ENCODE measurements around the gene ACE2. TPM values are rescaled to one million over a fixed set of nuclear protein-coding genes. Genes with fewer than 3 reads are reported as not detected.

Gene ACE2
- total RNA-seq, 2 experiments from 2014 or later = not detected

DNA sequence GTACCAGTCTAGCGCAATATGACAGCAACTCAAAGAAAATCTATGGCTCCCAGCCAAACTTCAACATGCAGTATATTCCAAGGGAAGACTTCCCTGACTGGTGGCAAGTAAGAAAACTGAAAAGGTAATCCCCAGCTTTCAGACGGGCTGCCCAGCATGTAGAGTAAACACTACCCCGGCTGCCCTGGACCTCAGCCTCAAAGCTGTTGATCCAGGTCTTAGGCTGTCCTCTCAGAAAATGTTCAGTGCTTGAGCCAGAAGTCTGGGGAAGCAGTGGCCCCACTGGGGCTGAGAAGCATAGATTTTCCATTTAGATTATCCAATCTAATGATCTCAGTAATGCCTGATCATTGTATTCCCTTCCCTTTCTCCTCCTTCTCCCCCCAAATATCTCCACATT is 78.3 kb downstream of the ACE2 start:
- Mint-ChIP-seq H3K9me3 (no peaks in the 10 kb centered on the region), H3K4me1 (no peaks in the 10 kb centered on the region), H3K36me3 (ENCODE audit: low read depth) (no peaks in the 10 kb centered on the region), H3K27ac (no peak overlapping the region), H3K4me3 (no peak overlapping the region), H3K27me3 (peaks cover 4% of the 10 kb centered on the region)
- CTCF ChIA-PET = no interaction called here
- DNase-seq = no peak
- POLR2A ChIA-PET = no interaction called here

DNA sequence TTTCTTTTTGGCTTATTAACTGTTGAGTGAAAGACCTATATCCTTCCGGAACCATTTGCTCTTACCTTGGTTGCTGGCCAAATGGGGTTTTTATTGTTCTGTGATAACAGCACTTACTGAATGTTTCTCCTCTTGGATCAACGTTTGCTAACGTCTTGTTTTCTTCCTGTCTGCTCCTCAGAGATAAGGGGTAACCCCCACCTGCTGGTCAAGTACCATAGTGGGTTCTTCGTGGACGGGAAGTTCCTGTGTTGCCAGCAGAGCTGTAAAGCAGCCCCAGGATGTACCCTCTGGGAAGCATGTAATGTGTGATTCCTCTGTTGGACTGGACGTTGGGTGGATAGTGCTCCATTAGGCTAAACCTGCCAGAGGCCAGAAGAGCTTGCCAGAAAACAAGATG is 84.8 kb downstream of the ACE2 start:
- no peaks in the 10 kb centered on the region for H3K36me3 Mint-ChIP-seq (ENCODE audit: low read depth)
- no peak for DNase-seq
- H3K27me3 Mint-ChIP-seq = no peaks in the 10 kb centered on the region
- H3K27ac Mint-ChIP-seq = no peak overlapping the region
- H3K9me3 Mint-ChIP-seq = no peaks in the 10 kb centered on the region
- ChIA-PET CTCF (no interaction called here), POLR2A (no interaction called here)
- no peak overlapping the region for H3K4me3 Mint-ChIP-seq
- no peaks in the 10 kb centered on the region for H3K4me1 Mint-ChIP-seq

DNA sequence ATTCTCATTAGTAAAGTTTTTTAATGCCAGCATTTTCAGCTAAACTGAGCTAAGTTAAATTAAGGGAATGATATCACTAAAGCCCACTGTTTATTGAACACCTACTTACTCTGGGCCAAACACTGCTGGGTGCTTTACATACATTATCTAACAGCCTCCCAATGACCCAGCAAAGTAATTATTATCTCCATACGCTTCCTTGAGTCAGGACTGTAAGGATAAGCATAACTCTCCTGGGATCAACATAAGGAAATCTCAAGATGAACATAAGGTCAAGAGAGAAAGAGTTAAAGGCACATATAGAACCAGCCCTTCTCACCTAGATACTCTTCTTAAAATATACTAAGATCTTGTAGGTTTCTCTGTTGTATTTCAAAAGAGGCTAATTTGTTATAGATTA is 86.5 kb downstream of the ACE2 start:
- Mint-ChIP-seq H3K4me3 (no peak overlapping the region), H3K27ac (no peak overlapping the region), H3K4me1 (no peaks in the 10 kb centered on the region), H3K9me3 (no peaks in the 10 kb centered on the region), H3K27me3 (peaks cover 4% of the 10 kb centered on the region), H3K36me3 (ENCODE audit: low read depth) (no peaks in the 10 kb centered on the region)
- ChIA-PET POLR2A (no interaction called here), CTCF (no interaction called here)
- DNase-seq = no peak

DNA sequence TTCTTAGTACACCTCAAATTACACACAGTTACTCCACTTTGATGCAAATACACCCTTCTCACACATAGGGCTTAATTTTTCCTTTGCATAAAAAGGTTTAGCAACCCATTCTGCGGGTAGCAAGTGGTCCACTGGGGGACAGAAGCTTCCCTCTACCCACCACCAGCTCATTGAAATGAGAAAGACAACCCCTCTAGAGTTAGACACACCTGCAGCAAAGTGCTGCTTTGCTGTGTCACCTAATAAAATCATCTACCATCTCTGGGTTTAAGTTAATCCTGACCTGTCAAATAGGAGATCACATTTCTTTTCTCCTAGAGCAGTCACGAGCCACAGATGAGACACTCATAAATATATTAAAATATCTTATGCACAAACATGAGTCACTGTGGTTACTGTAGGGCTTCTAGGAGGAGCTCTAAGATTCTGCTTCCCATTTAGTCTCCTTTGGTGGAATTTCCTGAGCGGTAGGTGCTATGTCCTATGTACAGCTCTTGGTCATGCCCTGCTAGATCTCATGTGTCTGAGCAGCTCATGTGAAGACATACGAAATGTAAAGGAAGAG is 88.3 kb downstream of the ACE2 start:
- H3K36me3 Mint-ChIP-seq (ENCODE audit: low read depth) = no peaks in the 10 kb centered on the region
- H3K27me3 Mint-ChIP-seq = peaks cover 4% of the 10 kb centered on the region
- POLR2A ChIA-PET = no interaction called here
- H3K9me3 Mint-ChIP-seq = no peaks in the 10 kb centered on the region
- no peaks in the 10 kb centered on the region for H3K4me1 Mint-ChIP-seq
- no peak overlapping the region for H3K4me3 Mint-ChIP-seq
- CTCF ChIA-PET = interaction anchor here (0.5 kb wide), 1 partner anchor 201 kb away, joined by 5 read pairs; no protein-coding TSS in a partner anchor
- DNase-seq = no peak
- H3K27ac Mint-ChIP-seq = no peak overlapping the region

DNA sequence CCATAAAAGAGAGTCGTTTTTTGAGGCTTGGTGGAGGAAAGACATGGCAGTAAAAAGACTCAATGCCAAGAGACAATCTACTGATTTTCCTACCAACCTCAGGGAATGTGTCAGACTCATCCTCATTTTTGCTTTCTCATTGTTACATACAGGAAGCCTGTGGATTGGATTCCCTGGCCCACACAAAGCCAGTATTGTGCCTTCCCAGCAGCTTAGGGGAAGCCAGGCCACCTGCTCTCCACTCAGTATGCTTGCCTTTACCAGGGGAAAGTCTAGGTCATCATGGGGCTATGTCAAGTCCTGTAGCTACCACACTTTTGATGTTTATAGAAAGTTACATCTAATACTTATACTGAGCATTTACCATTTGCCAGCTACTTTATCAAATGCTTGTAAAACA is 89.2 kb downstream of the ACE2 start:
- no peaks in the 10 kb centered on the region for H3K4me1 Mint-ChIP-seq
- H3K9me3 Mint-ChIP-seq = no peaks in the 10 kb centered on the region
- ChIA-PET POLR2A (interaction anchor here (0.6 kb wide), 1 partner anchor 56 kb away, joined by 3 read pairs; no protein-coding TSS in a partner anchor), CTCF (no interaction called here)
- H3K27me3 Mint-ChIP-seq = peaks cover 5% of the 10 kb centered on the region
- no peak for DNase-seq
- no peak overlapping the region for H3K27ac Mint-ChIP-seq
- H3K4me3 Mint-ChIP-seq = no peak overlapping the region
- no peaks in the 10 kb centered on the region for H3K36me3 Mint-ChIP-seq (ENCODE audit: low read depth)

Other genes starting within 250 kb of the ACE2 start
- gene VEGFD, start 216.5 kb downstream of the ACE2 start, total RNA-seq = not detected
- 1 to 10 TPM; 1.3 to 1.7 TPM for gene PIR, start 107.6 kb downstream of the ACE2 start, total RNA-seq
- not detected for gene BMX, start 100.2 kb downstream of the ACE2 start, total RNA-seq
- gene CLTRN, start 63.8 kb upstream of the ACE2 start, total RNA-seq = under 1 TPM; 0.17 to 0.21 TPM
- gene CA5B, start 137.3 kb upstream of the ACE2 start, total RNA-seq = 10 to 100 TPM; 23.0 to 24.4 TPM
- gene ZRSR2, start 189.5 kb upstream of the ACE2 start, total RNA-seq = 10 to 100 TPM; 16.5 to 17.2 TPM